NCI-H510A (cell line): ENCODE data around the gene TRIM31.

ENCODE experiments used
- DNase-seq: peaks from one replicate; lab custom pipeline; 2025; lab: John Stamatoyannopoulos, UW

Gene TRIM31

GRCh38 chr6:30112402-30112994 is 392 bp downstream of the TRIM31 start:
- no peak for DNase-seq

- DNase-seq: no peak
Observed at GRCh38 chr6:30111266-30111856, 1.5 kb downstream of the TRIM31 start.

DNA sequence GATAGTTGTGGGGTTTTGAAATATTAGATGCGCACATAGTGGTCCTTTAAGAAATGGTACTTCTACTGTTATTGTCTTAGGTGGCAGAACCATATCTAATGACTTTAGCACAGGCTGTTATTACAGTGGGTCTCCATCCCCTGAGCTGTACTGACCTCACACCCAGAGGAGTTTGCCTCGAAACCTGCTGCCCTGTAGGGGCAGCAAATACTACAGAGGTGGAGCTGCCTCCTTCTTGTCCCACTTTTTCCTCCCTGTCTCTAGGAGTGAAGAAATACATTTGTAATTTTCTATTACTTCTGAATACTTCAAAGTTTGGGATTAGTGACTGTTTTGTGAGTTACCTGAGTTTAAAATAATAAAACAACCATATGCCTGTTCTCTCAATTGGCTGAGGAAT is 8.2 kb downstream of the TRIM31 start:
- DNase-seq: no peak

DNA sequence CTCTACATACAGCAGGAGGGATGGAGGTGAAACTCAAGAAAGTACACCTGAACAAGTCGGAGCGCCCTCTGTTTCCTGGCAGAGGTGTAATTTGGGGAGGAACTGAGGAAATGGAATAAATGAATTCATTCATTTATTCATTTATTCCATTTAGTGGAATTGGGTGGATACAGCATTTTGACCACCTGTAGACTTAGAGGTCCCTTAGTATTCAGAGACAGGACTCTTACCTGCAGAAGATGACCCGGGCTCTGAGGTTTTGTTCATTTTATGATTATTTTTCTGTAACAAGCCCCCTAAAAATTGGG is 9.1 kb downstream of the TRIM31 start:
- DNase-seq: no peak

GRCh38 chr6:30102970-30103871 is 9.7 kb downstream of the TRIM31 start:
- DNase-seq: no peak

- DNase-seq: no peak
Observed at GRCh38 chr6:30102414-30102969, 10.4 kb downstream of the TRIM31 start.

DNA sequence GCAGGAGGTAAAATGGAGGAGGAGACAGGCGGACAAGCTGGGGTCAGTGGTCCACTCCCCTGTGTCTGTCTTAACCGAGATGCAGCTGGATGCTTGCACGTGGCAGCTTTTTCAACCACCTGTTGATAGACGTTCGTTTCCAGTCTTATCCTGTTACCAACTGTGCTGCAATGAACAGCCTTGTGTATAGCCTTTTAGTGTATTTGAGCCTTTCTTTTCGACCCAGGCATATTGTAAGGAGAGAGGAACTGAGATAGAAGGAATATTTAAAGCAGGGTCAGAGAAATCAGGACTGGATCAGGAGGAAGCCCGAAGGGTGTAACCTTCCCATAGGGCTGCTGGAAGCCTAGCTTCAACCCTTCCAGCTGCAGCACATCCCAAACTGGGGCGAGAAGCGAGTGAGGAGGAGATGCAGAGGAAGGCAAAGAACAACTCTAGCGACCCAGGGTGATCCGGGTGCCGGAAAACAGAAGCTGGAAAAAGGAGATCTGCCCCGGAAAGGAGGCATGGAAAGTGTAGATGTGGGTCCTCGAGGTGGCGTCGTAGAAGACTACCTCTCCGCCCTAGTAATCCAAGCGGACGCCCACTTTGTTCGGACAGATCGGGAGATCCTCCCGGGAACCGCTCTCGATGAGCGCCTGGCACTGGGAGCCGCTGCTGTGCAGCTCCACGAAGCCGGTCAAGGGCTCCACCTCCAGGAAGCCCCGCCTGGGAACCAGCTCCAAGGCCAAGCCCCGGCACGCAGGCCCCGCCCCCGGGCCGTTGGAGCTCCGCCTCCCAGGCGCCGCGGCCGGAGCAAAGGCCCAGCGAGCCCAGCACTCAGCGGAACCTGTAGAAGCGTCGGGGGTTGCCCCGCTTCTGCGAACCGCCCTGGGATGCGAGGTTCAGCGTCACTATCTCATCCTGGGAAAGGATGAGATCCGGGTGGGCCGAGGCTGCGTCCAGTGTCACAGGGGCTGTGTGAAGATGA is 11.2 kb downstream of the TRIM31 start:
- no peak for DNase-seq

- no peak for DNase-seq
Observed at GRCh38 chr6:30100585-30101443, 12.1 kb downstream of the TRIM31 start.

- DNase-seq: no peak
Observed at GRCh38 chr6:30100154-30100553, 12.7 kb downstream of the TRIM31 start.

DNA sequence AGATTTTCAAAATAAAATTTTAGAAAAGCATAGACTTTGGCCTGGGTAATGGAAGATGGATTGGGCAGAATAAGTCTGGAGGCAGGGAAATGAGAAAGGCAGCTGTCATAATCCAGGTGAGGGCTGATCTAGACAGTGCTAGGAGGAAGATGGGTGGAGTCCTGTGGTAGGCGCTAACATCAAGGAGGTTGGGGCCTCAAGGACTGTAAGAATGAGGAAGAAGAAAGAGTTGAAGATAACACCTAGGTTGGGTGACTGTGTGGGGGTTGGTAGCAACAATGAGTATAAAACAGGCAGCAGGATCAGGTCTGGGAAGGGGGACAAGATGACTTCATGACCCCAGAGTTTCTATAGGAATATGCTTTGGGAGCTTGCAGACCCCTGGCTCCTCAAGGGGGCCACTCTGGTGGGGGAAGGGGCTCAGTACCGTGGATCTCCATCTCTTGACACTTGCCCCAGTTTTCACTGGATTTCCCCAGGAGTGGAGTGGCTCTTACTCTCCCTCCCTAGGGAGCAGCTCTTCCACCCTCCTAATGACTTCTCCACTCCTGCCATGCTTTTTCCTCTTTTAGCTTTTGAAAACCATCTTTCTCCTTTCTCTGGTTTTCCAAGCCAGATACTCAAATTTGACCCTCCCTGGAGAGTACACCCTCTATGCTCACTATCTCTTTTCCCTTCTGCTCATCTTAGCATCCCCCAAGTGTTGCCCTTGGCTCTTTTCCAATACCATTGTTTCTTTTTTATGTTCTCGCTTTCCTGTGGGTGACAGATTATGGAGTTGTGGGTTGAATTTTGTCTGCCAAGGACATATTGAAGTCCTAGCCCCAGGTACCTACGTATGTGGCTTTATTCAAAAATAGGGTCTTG is 14.8 kb downstream of the TRIM31 start:
- DNase-seq: no peak

GRCh38 chr6:30096829-30097228 is 16.1 kb downstream of the TRIM31 start:
- DNase-seq: no peak

GRCh38 chr6:30093951-30094661 is 18.8 kb downstream of the TRIM31 start:
- DNase-seq: no peak

DNA sequence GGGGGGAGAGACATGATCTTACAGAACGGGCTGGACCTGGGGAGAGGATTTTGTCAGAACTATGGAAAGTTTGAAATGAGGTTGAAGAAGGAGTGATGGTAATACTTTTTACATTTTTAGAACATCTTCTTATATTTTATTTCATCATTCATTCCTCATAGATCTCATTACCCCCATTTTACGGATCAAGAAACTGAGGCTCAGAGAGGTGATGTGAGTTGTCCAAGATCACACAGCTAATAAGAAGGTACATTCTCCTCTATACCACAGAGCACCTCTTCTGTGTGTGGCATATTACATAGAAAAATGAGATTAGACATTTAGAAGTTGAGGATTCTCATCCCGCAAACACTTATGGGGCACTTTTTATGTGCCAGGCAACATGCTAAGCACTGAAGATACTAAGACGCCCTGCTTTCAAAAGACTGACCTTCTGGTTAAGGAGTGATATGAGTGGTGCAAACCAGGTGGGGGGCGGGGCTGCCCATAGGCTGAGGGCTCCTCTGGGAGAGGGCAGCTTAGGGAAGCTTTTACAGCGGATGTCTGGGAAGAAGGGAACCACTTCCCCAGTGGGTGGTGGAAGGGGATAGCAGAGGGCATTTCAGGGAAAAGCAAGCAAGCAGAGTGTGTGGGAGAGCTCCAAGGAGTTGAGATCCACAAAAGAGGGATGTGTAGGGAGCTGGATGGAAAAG is 19.9 kb downstream of the TRIM31 start:
- DNase-seq: no peak

GRCh38 chr6:30091577-30092381 is 21.1 kb downstream of the TRIM31 start:
- DNase-seq: no peak

DNA sequence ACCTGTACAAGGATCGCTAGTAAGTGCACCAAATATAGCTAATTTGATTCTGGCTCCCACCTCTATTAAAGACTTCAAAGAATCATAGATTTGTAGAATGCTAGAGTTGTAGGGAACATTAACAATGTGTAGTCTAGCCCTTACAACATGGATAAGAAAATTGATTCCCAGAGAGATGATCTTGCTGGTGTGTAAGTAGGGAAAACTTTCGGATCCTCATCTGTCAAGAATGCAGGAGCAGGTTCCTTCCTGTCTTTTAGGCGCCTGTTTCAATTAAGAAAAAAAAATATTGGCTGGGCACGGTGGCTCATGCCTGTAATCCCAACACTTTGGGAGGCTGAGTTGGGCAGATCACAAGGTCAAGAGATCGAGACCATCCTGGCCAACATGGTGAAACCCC is 25.0 kb downstream of the TRIM31 start:
- no peak for DNase-seq

DNA sequence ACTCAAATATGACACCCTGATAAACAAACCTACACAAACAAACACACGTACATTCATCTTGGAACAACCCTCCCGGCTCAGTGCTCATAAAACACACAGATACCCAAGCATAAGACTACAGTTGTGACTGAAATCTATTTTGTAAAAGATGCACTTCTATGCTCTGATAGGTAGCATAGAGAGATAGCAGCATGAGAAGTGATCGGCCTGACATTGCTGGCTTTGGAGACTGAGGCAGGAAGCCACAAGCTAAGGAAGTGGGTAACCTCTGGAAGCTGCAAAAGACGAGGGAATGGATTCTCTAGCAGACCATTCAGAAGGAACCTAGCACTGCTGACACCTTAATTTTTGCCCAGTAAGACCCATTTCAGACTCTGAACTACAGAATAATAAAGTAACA is 35.7 kb downstream of the TRIM31 start:
- DNase-seq: no peak

- no peak for DNase-seq
Observed at GRCh38 chr6:30075790-30076732, 36.8 kb downstream of the TRIM31 start.
